ENCODE measurements around the gene LIPI. TPM values are rescaled to one million over a fixed set of nuclear protein-coding genes. Genes with fewer than 3 reads are reported as not detected.

Gene LIPI
- total RNA-seq, 2 donors from 2014 or later: not detected

GRCh38 chr21:14074177-14074576 is 136.6 kb downstream of the LIPI start:
- Histone ChIP-seq H3K36me3 (no peaks in the 10 kb centered on the region), H3K4me1 (ENCODE audit: control insufficient read depth in 1 of 2, low read depth in 2 of 2) (no peaks in the 10 kb centered on the region), H3K4me3 (no peak overlapping the region), H3K27me3 (replicated peaks; ENCODE audit: insufficient read depth) (no peaks in the 10 kb centered on the region), H3K9me3 (peaks cover 12% of the 10 kb centered on the region), H3K27ac (no peak overlapping the region)
- TF ChIP-seq CTCF (IDR thresholded peaks at IDR 0.05): no peak
- no peak for DNase-seq (ENCODE audit: low spot score)
- ATAC-seq (ENCODE audit: insufficient number of reproducible peaks, low FRiP score, low read depth): no peak

GRCh38 chr21:14073615-14074014 is 137.1 kb downstream of the LIPI start:
- no peaks in the 10 kb centered on the region for H3K27me3 ChIP-seq (replicated peaks; ENCODE audit: insufficient read depth)
- no peaks in the 10 kb centered on the region for H3K4me1 ChIP-seq (ENCODE audit: control insufficient read depth in 1 of 2, low read depth in 2 of 2)
- no peaks in the 10 kb centered on the region for H3K36me3 ChIP-seq
- no peak for TF ChIP-seq CTCF (IDR thresholded peaks at IDR 0.05)
- no peak overlapping the region for H3K4me3 ChIP-seq
- H3K9me3 ChIP-seq: peaks cover 10% of the 10 kb centered on the region
- no peak overlapping the region for H3K27ac ChIP-seq
- DNase-seq (ENCODE audit: low spot score) (no peak), ATAC-seq (ENCODE audit: insufficient number of reproducible peaks, low FRiP score, low read depth) (no peak)

DNA sequence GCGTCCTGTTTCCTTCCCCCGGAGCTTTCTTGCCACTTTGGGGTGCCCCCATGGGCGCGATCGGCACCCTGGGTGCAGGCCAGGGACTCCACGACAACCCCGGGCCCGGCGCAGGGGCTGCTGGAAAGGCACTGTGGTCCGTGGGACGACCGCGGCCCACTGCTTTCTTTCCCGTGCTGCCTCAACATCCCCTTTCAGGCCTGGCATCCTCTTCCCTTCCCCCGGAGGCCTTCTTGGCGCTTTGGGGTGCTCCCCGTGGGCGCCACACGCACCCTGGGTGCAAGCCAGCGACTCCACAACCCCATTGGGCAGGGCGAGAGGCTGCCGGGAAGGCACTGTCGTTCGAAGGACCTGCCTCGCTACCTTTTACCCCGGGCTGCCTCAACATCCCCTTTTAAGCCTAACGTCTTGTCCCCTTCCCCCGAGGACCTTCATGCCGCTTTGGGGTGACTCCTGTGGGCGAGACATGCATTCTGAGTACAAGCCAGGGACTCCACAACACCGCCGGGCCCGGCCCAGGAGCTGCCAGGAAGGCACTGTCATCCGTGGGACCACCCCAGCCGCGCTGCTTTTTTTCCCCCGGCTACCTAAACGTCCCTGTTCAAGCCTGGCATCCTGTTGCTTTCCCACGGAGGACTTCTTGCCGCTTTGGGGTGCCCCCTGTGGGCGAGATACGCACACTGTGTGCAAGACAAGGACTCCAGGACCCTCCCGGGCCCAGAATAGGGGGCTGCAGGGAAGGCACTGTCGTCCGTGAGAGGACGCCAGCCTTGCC is 137.8 kb downstream of the LIPI start:
- TF ChIP-seq CTCF (IDR thresholded peaks at IDR 0.05): no peak
- Histone ChIP-seq H3K9me3 (peaks cover 6% of the 10 kb centered on the region), H3K27ac (no peak overlapping the region), H3K27me3 (replicated peaks; ENCODE audit: insufficient read depth) (no peaks in the 10 kb centered on the region), H3K4me3 (no peak overlapping the region), H3K36me3 (no peaks in the 10 kb centered on the region), H3K4me1 (ENCODE audit: control insufficient read depth in 1 of 2, low read depth in 2 of 2) (no peaks in the 10 kb centered on the region)
- no peak for ATAC-seq (ENCODE audit: insufficient number of reproducible peaks, low FRiP score, low read depth)
- DNase-seq (ENCODE audit: low spot score): no peak

GRCh38 chr21:14071902-14072734 is 138.6 kb downstream of the LIPI start:
- Histone ChIP-seq H3K4me1 (ENCODE audit: control insufficient read depth in 1 of 2, low read depth in 2 of 2) (no peaks in the 10 kb centered on the region), H3K4me3 (no peak overlapping the region), H3K36me3 (no peaks in the 10 kb centered on the region), H3K27ac (no peak overlapping the region), H3K9me3 (no peaks in the 10 kb centered on the region), H3K27me3 (replicated peaks; ENCODE audit: insufficient read depth) (no peaks in the 10 kb centered on the region)
- no peak for TF ChIP-seq CTCF (IDR thresholded peaks at IDR 0.05)
- ATAC-seq (ENCODE audit: insufficient number of reproducible peaks, low FRiP score, low read depth): no peak
- no peak for DNase-seq (ENCODE audit: low spot score)

DNA sequence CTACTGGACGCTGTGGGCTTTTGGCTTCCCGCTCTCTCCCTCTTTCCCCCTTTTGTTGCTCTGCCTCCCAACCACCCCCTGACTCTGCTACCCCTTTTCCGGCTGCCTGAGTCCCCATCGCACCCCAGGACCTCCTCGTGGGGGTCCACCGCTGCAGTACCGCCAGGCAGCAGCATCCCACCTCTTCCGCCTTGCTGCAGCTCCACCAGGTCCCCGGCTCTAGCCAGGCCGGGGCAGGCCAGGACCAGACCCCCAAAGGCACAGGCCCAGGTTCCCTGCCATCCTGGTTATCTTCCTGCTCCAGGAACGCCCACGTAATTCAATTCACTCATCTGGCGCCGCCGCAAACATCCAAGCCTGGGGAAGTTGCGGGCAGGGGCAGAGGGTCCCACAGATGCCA is 139.8 kb downstream of the LIPI start:
- H3K27me3 ChIP-seq (replicated peaks; ENCODE audit: insufficient read depth): no peaks in the 10 kb centered on the region
- H3K9me3 ChIP-seq: no peaks in the 10 kb centered on the region
- ATAC-seq (ENCODE audit: insufficient number of reproducible peaks, low FRiP score, low read depth) (no peak), DNase-seq (ENCODE audit: low spot score) (no peak)
- no peaks in the 10 kb centered on the region for H3K4me1 ChIP-seq (ENCODE audit: control insufficient read depth in 1 of 2, low read depth in 2 of 2)
- H3K27ac ChIP-seq: no peak overlapping the region
- H3K36me3 ChIP-seq: no peaks in the 10 kb centered on the region
- TF ChIP-seq CTCF (IDR thresholded peaks at IDR 0.05): no peak
- H3K4me3 ChIP-seq: no peak overlapping the region

Measured in thoracic aorta (tissue), 2 donors.